GM23338 (cell line): Measurements from ENCODE around the gene ARHGAP1.

ENCODE experiments used
- EZH2 ChIP-seq: fragments of 200-600 bp; sonication (generic); IDR thresholded peaks from one replicate; pipeline ENCODE4 v1.8.0; 2017; ENCODE audit warnings: antibody characterized with exemption, mild to moderate bottlenecking, low read depth; ENCODE audit not compliant: unreplicated experiment
- TF ChIP-seq, protein P1 (sequence below), 2 experiments: fragments of 200-600 bp in 1 of 2; sonication (generic) in 1 of 2; conservative IDR thresholded peaks; 2 replicates each; pipeline versions ENCODE4 v1.5.1 to v1.6.1; 2016 to 2017; ENCODE audit warnings: antibody characterized with exemption in 2 of 2, low read depth in 2 of 2, mild to moderate bottlenecking in 2 of 2, moderate library complexity in 1 of 2

DNA sequence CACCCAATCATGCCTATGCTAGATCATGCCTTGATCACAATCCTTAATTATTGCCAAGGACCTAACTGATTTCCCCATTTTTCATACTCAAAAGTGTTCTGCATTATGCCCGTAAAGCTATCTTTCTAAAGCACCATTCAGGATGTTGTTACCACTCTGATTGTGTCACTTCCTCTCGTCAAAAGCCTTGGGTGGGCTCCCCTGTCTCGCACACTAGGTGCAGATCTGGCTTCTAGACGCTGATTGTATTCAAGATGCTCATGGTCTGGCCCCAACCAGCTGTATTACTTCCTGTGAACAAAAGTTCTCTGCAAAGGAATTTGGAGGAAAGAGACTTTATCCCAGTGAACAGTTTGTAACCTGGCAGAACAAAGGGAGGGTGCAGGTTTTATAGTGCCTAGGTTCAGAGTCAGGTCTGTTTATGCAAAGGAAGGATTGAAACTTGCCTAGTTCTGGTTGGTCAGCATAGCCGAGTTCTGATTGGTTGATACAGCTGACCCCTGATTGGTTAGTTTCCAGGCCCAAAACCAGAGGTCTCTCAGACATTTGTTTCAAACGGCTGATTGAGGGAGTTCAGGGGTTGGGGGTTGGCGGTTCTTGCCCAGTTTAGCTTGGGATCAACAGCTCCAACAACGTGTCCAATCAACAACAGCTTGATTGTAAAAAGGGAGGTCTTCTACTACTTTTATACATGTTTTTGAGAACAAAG is 57.6 kb downstream of the ARHGAP1 start:
- TF ChIP-seq, protein P1, sequence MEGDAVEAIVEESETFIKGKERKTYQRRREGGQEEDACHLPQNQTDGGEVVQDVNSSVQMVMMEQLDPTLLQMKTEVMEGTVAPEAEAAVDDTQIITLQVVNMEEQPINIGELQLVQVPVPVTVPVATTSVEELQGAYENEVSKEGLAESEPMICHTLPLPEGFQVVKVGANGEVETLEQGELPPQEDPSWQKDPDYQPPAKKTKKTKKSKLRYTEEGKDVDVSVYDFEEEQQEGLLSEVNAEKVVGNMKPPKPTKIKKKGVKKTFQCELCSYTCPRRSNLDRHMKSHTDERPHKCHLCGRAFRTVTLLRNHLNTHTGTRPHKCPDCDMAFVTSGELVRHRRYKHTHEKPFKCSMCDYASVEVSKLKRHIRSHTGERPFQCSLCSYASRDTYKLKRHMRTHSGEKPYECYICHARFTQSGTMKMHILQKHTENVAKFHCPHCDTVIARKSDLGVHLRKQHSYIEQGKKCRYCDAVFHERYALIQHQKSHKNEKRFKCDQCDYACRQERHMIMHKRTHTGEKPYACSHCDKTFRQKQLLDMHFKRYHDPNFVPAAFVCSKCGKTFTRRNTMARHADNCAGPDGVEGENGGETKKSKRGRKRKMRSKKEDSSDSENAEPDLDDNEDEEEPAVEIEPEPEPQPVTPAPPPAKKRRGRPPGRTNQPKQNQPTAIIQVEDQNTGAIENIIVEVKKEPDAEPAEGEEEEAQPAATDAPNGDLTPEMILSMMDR (conservative IDR thresholded peaks at IDR 0.05; ENCODE audit: low read depth in 2 of 2), result no peak
- no peak for TF ChIP-seq EZH2
